Transverse colon (tissue), 4 donors: Measurements from ENCODE around the gene PCIF1. TPM values are rescaled to one million over a fixed set of nuclear protein-coding genes. Genes with fewer than 3 reads are reported as not detected.

Experiments used
- DNase-seq: peaks from one replicate; pipeline ENCODE4 v3.0.0-alpha.2; 2019
- H3K27ac ChIP-seq, 4 donors: fragments of 200-600 bp; sonication (generic); 2 replicates each; pipeline ENCODE4 v1.5.1; 2016 to 2018; ENCODE audit warnings: inconsistent platforms in 4 of 4
- H3K27me3 ChIP-seq: fragments of 200-600 bp; sonication (generic); 2 replicates; pipeline ENCODE4 v1.5.1; 2017; ENCODE audit warnings: inconsistent platforms
- H3K36me3 ChIP-seq, 4 donors: fragments of 200-600 bp; sonication (generic); 2 replicates each; pipeline ENCODE4 v1.5.1; 2017 to 2019; ENCODE audit warnings: inconsistent platforms in 4 of 4
- H3K4me1 ChIP-seq, 4 donors: fragments of 200-600 bp; sonication (generic); 2 replicates each; pipeline ENCODE4 v1.5.1; 2017 to 2020; ENCODE audit warnings: inconsistent platforms in 4 of 4
- H3K4me3 ChIP-seq, 4 donors: fragments of 200-600 bp; sonication (generic); 1 replicate in 1 of 4; 2 replicates in 3 of 4; pipeline versions ENCODE4 v1.5.1 to v1.6.1; 2017 to 2019; ENCODE audit warnings: inconsistent platforms in 4 of 4
- H3K9me3 ChIP-seq, 2 donors: fragments of 200-600 bp; sonication (generic); 2 replicates each; pipeline ENCODE4 v1.5.1; 2017 to 2019; ENCODE audit warnings: inconsistent platforms in 2 of 2
- CTCF ChIP-seq, 5 experiments: fragments of 200-600 bp in 3 of 5; fragments of 450-650 bp in 2 of 5; sonication (generic) in 3 of 5; IDR thresholded peaks; 1 replicate in 2 of 5; 2 replicates in 3 of 5; pipeline ENCODE4 v1.5.1; 2016 to 2017; ENCODE audit warnings: antibody characterized with exemption in 5 of 5, inconsistent platforms in 3 of 5, mild to moderate bottlenecking in 2 of 5, moderate library complexity in 1 of 5
- EP300 ChIP-seq: sonication (generic); formaldehyde crosslinking; IDR thresholded peaks from one replicate; pipeline ENCODE4 v1.6.1; 2017; ENCODE audit warnings: antibody characterized with exemption, low read depth
- POLR2A ChIP-seq: fragments of 450-650 bp; IDR thresholded peaks from one replicate; pipeline ENCODE4 v1.6.1; 2016; ENCODE audit warnings: antibody characterized with exemption, mild to moderate bottlenecking, moderate library complexity
- POLR2AphosphoS5 ChIP-seq, 3 donors: sonication (generic); formaldehyde crosslinking; IDR thresholded peaks; one replicate each; pipeline ENCODE4 v1.6.1; 2016; ENCODE audit warnings: antibody characterized with exemption in 3 of 3
- WGBS, 2 donors: methylation state at CpG; one replicate each; pipeline ENCODE4 v1.1.5; 2018; ENCODE audit warnings: low coverage in 1 of 2; 5-methylcytosine and 5-hydroxymethylcytosine counted together
- in situ Hi-C, 4 donors: fragments of 200-750 bp; cut with MboI; loops; one replicate each; pipeline versions ENCODE4 v1.15.0 to v1.15.1; 2017; ENCODE audit warnings: low sequenced_read_pairs in 3 of 4, low pct_ligation_motif_present in 1 of 4, low pct_unique_long_range_greater_than_20kb in 1 of 4
- intact Hi-C: fragments of 100-400 bp; cut with DNase I; formaldehyde crosslinking; loops from one replicate; pipeline ENCODE4 v1.15.1; 2023; ENCODE audit warnings: low total_unique reads
- total RNA-seq, 4 donors: library from RNA; depleted of rRNA; stranded (reverse); fragments of >200 nt; gene quantifications; one replicate each; pipeline ENCODE4 v1.1.0, GENCODE V29; 2016

Gene PCIF1
- total RNA-seq, 4 donors from 2014 or later: 23.5 to 52.0 (median 32.0) TPM

- TF ChIP-seq POLR2AphosphoS5 (IDR thresholded peaks at IDR 0.05) (peak in 1 of 3 donors; percentile 48), CTCF (IDR thresholded peaks at IDR 0.05) (no peak)
- 20 to 53% methylated on average over 1 to 5 of the region's 5 CpGs for WGBS, 2 donors
- DNase-seq: peak; percentile 28
- Histone ChIP-seq H3K4me3 (no peak overlapping the region), H3K36me3 (no peaks in the 10 kb centered on the region), H3K9me3 (no peaks in the 10 kb centered on the region), H3K4me1 (peaks cover 0 to 54% (median 15%) of the 10 kb centered on the region in 4 donors), H3K27me3 (no peaks in the 10 kb centered on the region), H3K27ac (peak overlapping the region; percentile 61 to 78 (median 68))
- in situ Hi-C loops (no loop called here), intact Hi-C loops (no loop called here)
Observed at GRCh38 chr20:45918182-45918737, 16.2 kb upstream of the PCIF1 start.

- 78 to 97% methylated on average over 5 to 12 of the region's 12 CpGs for WGBS, 2 donors
- no peak for DNase-seq
- no peak for TF ChIP-seq EP300
- no peak for TF ChIP-seq POLR2AphosphoS5 (IDR thresholded peaks at IDR 0.05)
- no peak for TF ChIP-seq CTCF (IDR thresholded peaks at IDR 0.05)
- no peak for TF ChIP-seq POLR2A
- no peaks in the 10 kb centered on the region for H3K27me3 ChIP-seq
- intact Hi-C loops (no loop called here), in situ Hi-C loops (no loop called here)
- H3K4me1 ChIP-seq: peaks cover 0 to 54% (median 16%) of the 10 kb centered on the region in 4 donors
- no peaks in the 10 kb centered on the region for H3K9me3 ChIP-seq
- peak overlapping the region; percentile 61 to 78 (median 68) for H3K27ac ChIP-seq
- H3K36me3 ChIP-seq: no peaks in the 10 kb centered on the region
- H3K4me3 ChIP-seq: no peak overlapping the region
Observed at GRCh38 chr20:45918779-45919537, 15.5 kb upstream of the PCIF1 start.

GRCh38 chr20:45919542-45920399 lies 14.7 kb upstream of the PCIF1 start:
- Histone ChIP-seq H3K27me3 (no peaks in the 10 kb centered on the region), H3K4me3 (no peak overlapping the region), H3K4me1 (peaks cover 4 to 54% (median 19%) of the 10 kb centered on the region in 4 donors), H3K36me3 (no peaks in the 10 kb centered on the region), H3K27ac (peak overlapping the region; percentile 61 to 78 (median 68)), H3K9me3 (no peaks in the 10 kb centered on the region)
- in situ Hi-C loops (no loop called here), intact Hi-C loops (no loop called here)
- peak; percentile 54 for DNase-seq
- 31 to 58% methylated on average over 5 to 10 of the region's 11 CpGs for WGBS, 2 donors
- TF ChIP-seq EP300 (no peak), POLR2A (no peak), POLR2AphosphoS5 (IDR thresholded peaks at IDR 0.05) (no peak), CTCF (IDR thresholded peaks at IDR 0.05) (no peak)
